B cell (primary cell): ENCODE results near the gene LRRC73. TPM values are rescaled to one million over a fixed set of nuclear protein-coding genes. Genes with fewer than 3 reads are reported as not detected.

Experiments used
- ATAC-seq: fragments of 200-7000 bp; cut with Tn5 transposase; one replicate; pipeline ENCODE4 v1.10.0; 2021; ENCODE audit warnings: low read depth, mild to moderate bottlenecking, moderate number of reproducible peaks, moderate library complexity
- CTCF ChIA-PET: fragments of 350-600 bp; sonication (Branson Sonifier 250); formaldehyde crosslinking; loops from one replicate; lab custom pipeline; 2021; ENCODE audit warnings: antibody characterized with exemption, inconsistent platforms; lab: Charles Lee
- POLR2A ChIA-PET: fragments of 350-600 bp; sonication (Branson Sonifier 250); formaldehyde crosslinking; loops from one replicate; lab custom pipeline; 2021; ENCODE audit warnings: antibody characterized with exemption; lab: Charles Lee
- DNase-seq: peaks from one replicate; pipeline ENCODE4 v3.0.0; 2013
- H2AFZ ChIP-seq: 2 replicates; pipeline ENCODE4 v1.6.1; 2012; ENCODE audit warnings: mild to moderate bottlenecking, low read depth, low read length; ENCODE audit not compliant: insufficient read depth, poor library complexity, severe bottlenecking
- H3K27ac ChIP-seq, 2 donors: 1 replicate in 1 of 2; 2 replicates in 1 of 2; pipeline ENCODE4 v1.5.1; 2012 to 2013; ENCODE audit warnings: low read length in 2 of 2, mild to moderate bottlenecking in 2 of 2, moderate library complexity in 1 of 2
- H3K27me3 ChIP-seq, 4 experiments: fragments of 200-600 bp in 1 of 4; sonication (generic) in 1 of 4; replicated peaks in 1 of 4; 1 replicate in 2 of 4; 2 replicates in 2 of 4; pipeline versions ENCODE4 v1.6.1 to v1.7.0; 2013 to 2016; ENCODE audit warnings: low read length in 3 of 4, mild to moderate bottlenecking in 2 of 4, mixed read lengths in 1 of 4, moderate library complexity in 1 of 4; ENCODE audit not compliant: insufficient read depth in 4 of 4, control insufficient read depth in 3 of 4; ENCODE audit errors: control extremely low read depth in 1 of 4
- H3K36me3 ChIP-seq, 2 experiments: replicated peaks in 1 of 2; 1 replicate in 1 of 2; 2 replicates in 1 of 2; pipeline versions ENCODE4 v1.6.1 to v1.7.1; 2013; ENCODE audit warnings: low read length in 1 of 2; ENCODE audit not compliant: insufficient read depth in 2 of 2, control insufficient read depth in 1 of 2; ENCODE audit errors: control extremely low read depth in 1 of 2, extremely low read depth in 1 of 2
- H3K4me1 ChIP-seq, 2 donors: fragments of 200-600 bp in 1 of 2; sonication (generic) in 1 of 2; 1 replicate in 1 of 2; 2 replicates in 1 of 2; pipeline versions ENCODE4 v1.5.1 to v1.6.1; 2013 to 2017; ENCODE audit warnings: low read length in 2 of 2; ENCODE audit not compliant: control insufficient read depth in 2 of 2, insufficient read depth in 2 of 2
- H3K4me2 ChIP-seq: replicated peaks from 2 replicates; pipeline ENCODE3; 2012; ENCODE audit warnings: mild to moderate bottlenecking, low read depth, low read length; ENCODE audit not compliant: poor library complexity, severe bottlenecking
- H3K4me3 ChIP-seq, 5 experiments: fragments of 200-600 bp in 1 of 5; sonication (generic) in 1 of 5; 1 replicate in 3 of 5; 2 replicates in 2 of 5; pipeline versions ENCODE4 v1.5.1 to v1.7.0; 2011 to 2016; ENCODE audit warnings: low read length in 4 of 5, mild to moderate bottlenecking in 4 of 5, low read depth in 2 of 5, control low read depth in 1 of 5, moderate library complexity in 1 of 5; ENCODE audit not compliant: insufficient read depth in 1 of 5; ENCODE audit errors: control extremely low read depth in 1 of 5, extremely low read depth in 1 of 5
- H3K79me2 ChIP-seq: fragments of 200-600 bp; sonication (generic); one replicate; pipeline ENCODE4 v1.6.0; 2016; ENCODE audit warnings: low read length; ENCODE audit not compliant: control insufficient read depth, insufficient read depth
- H3K9ac ChIP-seq: fragments of 200-600 bp; sonication (generic); 2 replicates; pipeline ENCODE4 v1.6.1; 2017; ENCODE audit warnings: mild to moderate bottlenecking, low read length, moderate library complexity
- H3K9me3 ChIP-seq, 3 donors: one replicate each; pipeline versions ENCODE4 v1.6.1 to v1.7.1; 2013; ENCODE audit warnings: low read length in 2 of 3; ENCODE audit not compliant: control insufficient read depth in 2 of 3, insufficient read depth in 1 of 3; ENCODE audit errors: control extremely low read depth in 1 of 3
- H4K20me1 ChIP-seq: 2 replicates; pipeline ENCODE4 v1.6.0; 2012; ENCODE audit warnings: mild to moderate bottlenecking, low read length; ENCODE audit not compliant: insufficient read depth, control insufficient read depth, poor library complexity, severe bottlenecking
- H3K27ac Mint-ChIP-seq: one replicate; pipeline ENCODE4 v1.8.0; 2021; ENCODE audit warnings: mixed read lengths
- H3K27me3 Mint-ChIP-seq: one replicate; pipeline ENCODE4 v1.8.0; 2021; ENCODE audit warnings: mixed read lengths
- H3K4me1 Mint-ChIP-seq: one replicate; pipeline ENCODE4 v1.8.0; 2021; ENCODE audit warnings: mixed read lengths
- H3K4me3 Mint-ChIP-seq: one replicate; pipeline ENCODE4 v1.8.0; 2021; ENCODE audit warnings: mixed read lengths
- H3K9me3 Mint-ChIP-seq: one replicate; pipeline ENCODE4 v1.8.0; 2022; ENCODE audit warnings: mixed read lengths; ENCODE audit not compliant: insufficient read depth
- EZH2 ChIP-seq: IDR thresholded peaks from 2 replicates; pipeline ENCODE4 v1.6.1; 2012; ENCODE audit warnings: borderline replicate concordance, low read depth, mild to moderate bottlenecking, moderate library complexity, low read length; ENCODE audit not compliant: insufficient read depth, poor library complexity, severe bottlenecking
- WGBS: methylation state at CpG from one replicate; pipeline ENCODE4 v1.1.5; 2013; ENCODE audit warnings: missing lambda C conversion rate; ENCODE audit not compliant: insufficient coverage; 5-methylcytosine and 5-hydroxymethylcytosine counted together
- intact Hi-C: fragments of 100-400 bp; cut with micrococcal nuclease; formaldehyde crosslinking; loops from one replicate; pipeline ENCODE4 v1.10.0; 2022
- polyA plus RNA-seq: library from polyadenylated mRNA; depleted of rRNA; stranded (reverse); fragments of >200 nt; gene quantifications from 2 replicates; pipeline ENCODE4 v1.2.3, GENCODE V29; 2012
- total RNA-seq, 2 donors: library from RNA; stranded (reverse); fragments of 120-200 nt in 1 of 2; gene quantifications; 1 replicate in 1 of 2; 2 replicates in 1 of 2; pipeline versions ENCODE4 v1.2.3 to v1.2.4, GENCODE V29; 2013 to 2022
- TF ChIP-seq, protein P1 (sequence below): fragments of 200-600 bp; IDR thresholded peaks from one replicate; pipeline ENCODE4 v1.8.0; 2022; ENCODE audit warnings: antibody characterized with exemption, mild to moderate bottlenecking

The LRRC73 gene
- total and polyA plus RNA-seq, 2 donors (not counting 1 experiment from before 2014, with no cell fraction given): 0.06 to 0.99 TPM

DNA sequence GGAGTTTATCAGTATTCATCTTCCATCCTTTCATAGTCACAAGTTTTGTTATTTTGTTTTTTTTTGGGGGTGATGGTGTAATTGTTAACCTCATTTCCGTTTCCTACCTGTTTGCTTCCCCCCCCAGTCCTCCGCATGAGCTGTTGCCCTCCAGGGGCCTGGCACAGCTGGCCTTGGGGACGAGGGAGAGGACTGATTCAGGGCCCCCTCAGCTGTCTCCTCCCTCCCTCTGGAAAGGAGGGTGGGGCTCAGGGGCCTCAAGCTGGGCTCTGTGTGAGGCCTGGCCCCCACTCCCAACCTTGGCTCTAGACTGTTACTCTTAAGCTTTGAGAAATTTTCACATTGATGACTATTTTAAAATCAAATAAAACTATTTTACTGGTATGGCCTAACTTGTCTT lies 4.0 kb downstream of the LRRC73 start:
- DNase-seq (no peak), ATAC-seq (no peak)
- Mint-ChIP-seq H3K27me3 (peaks cover 10% of the 10 kb centered on the region), H3K4me3 (no peak overlapping the region), H3K4me1 (peaks cover 22% of the 10 kb centered on the region), H3K27ac (no peak overlapping the region), H3K9me3 (no peaks in the 10 kb centered on the region)
- Histone ChIP-seq H3K79me2 (peaks cover 4% of the 10 kb centered on the region), H4K20me1 (peaks cover 7% of the 10 kb centered on the region), H3K9me3 (peaks cover 0 to 3% (median 0%) of the 10 kb centered on the region in 3 donors), H3K27me3 (peaks cover 0 to 20% (median 8%) of the 10 kb centered on the region in 4 experiments), H3K4me3 (no peak overlapping the region), H3K4me2 (no peak overlapping the region), H3K4me1 (peaks cover 21 to 26% of the 10 kb centered on the region in 2 donors), H3K27ac (no peak overlapping the region), H3K9ac (no peak overlapping the region), H2AFZ (no peak overlapping the region), H3K36me3 (peaks cover 0 to 31% of the 10 kb centered on the region in 2 experiments)
- no CpG with 5 or more reads among the region's 3 CpGs for WGBS
- TF ChIP-seq, protein P1, sequence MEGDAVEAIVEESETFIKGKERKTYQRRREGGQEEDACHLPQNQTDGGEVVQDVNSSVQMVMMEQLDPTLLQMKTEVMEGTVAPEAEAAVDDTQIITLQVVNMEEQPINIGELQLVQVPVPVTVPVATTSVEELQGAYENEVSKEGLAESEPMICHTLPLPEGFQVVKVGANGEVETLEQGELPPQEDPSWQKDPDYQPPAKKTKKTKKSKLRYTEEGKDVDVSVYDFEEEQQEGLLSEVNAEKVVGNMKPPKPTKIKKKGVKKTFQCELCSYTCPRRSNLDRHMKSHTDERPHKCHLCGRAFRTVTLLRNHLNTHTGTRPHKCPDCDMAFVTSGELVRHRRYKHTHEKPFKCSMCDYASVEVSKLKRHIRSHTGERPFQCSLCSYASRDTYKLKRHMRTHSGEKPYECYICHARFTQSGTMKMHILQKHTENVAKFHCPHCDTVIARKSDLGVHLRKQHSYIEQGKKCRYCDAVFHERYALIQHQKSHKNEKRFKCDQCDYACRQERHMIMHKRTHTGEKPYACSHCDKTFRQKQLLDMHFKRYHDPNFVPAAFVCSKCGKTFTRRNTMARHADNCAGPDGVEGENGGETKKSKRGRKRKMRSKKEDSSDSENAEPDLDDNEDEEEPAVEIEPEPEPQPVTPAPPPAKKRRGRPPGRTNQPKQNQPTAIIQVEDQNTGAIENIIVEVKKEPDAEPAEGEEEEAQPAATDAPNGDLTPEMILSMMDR: no peak
- POLR2A ChIA-PET: interaction anchor here (1.1 kb wide), 1 partner anchor 29 kb away, joined by 3 read pairs; no protein-coding TSS in a partner anchor
- CTCF ChIA-PET: interaction anchor here (0.7 to 6.4 kb wide), 31 partner anchors 11 to 590 kb away, joined by 3 to 69 read pairs (median 3); partner anchors contain the start of genes DLK2, DNPH1, POLR1C and TJAP1
- intact Hi-C loops: loop anchor here (1.0 to 5.0 kb wide), 7 partner anchors 52 to 604 kb away; partner anchors contain the start of genes DNPH1 and SRF

DNA sequence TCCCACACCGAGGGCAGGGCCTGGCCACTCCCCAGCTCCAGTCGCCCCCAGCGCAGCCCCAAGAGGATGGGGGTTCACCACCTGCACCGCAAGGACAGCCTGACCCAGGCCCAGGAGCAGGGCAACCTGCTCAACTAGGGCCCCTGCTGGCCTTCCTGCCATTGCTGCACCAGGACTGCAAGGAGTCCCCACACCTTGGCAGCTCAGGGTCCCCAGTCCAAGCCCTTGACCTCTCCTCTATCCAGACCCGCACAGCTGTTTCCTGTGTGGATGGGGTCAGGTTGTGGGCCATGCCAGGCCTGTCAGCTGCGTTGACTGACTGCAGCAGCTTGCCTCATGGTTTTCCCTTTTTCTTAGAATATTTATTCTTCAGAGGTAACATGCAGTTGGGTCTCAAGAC lies 4.4 kb downstream of the LRRC73 start:
- peaks cover 22% of the 10 kb centered on the region for H3K4me1 Mint-ChIP-seq

More for the DNA sequence above, 4.4 kb downstream of the LRRC73 start:
- peaks cover 3% of the 10 kb centered on the region for H3K79me2 ChIP-seq
- WGBS: 96% methylated on average over 4 of the region's 6 CpGs
- Mint-ChIP-seq H3K27ac (no peak overlapping the region), H3K27me3 (peaks cover 10% of the 10 kb centered on the region), H3K9me3 (no peaks in the 10 kb centered on the region), H3K4me3 (no peak overlapping the region)
- no peak overlapping the region for H3K9ac ChIP-seq
- no peak for TF ChIP-seq EZH2
- TF ChIP-seq, protein P1: no peak
- H3K4me3 ChIP-seq: no peak overlapping the region
- H3K27me3 ChIP-seq: peaks cover 0 to 20% (median 8%) of the 10 kb centered on the region in 4 experiments
- peaks cover 0 to 31% of the 10 kb centered on the region in 2 experiments for H3K36me3 ChIP-seq
- CTCF ChIA-PET: interaction anchor here (0.7 to 6.4 kb wide), 24 partner anchors 11 to 590 kb away, joined by 3 to 69 read pairs (median 4); partner anchors contain the start of genes DLK2, DNPH1, POLR1C and TJAP1
- POLR2A ChIA-PET: interaction anchor here (1.1 kb wide), 1 partner anchor 29 kb away, joined by 3 read pairs; no protein-coding TSS in a partner anchor
- no peak for ATAC-seq
- no peak overlapping the region for H2AFZ ChIP-seq
- H3K9me3 ChIP-seq: peaks cover 0 to 3% (median 0%) of the 10 kb centered on the region in 3 donors
- no peak overlapping the region for H3K4me2 ChIP-seq
- DNase-seq: no peak
- H3K4me1 ChIP-seq: peaks cover 20 to 24% of the 10 kb centered on the region in 2 donors
- peaks cover 5% of the 10 kb centered on the region for H4K20me1 ChIP-seq
- intact Hi-C loops: loop anchor here (1.0 to 5.0 kb wide), 7 partner anchors 51 to 603 kb away; partner anchors contain the start of genes DNPH1 and SRF
- no peak overlapping the region for H3K27ac ChIP-seq
